ENCODE measurements around the gene CR1L. TPM values are rescaled to one million over a fixed set of nuclear protein-coding genes. Genes with fewer than 3 reads are reported as not detected.
A peak's percentile ranks its signal among the peaks of the same experiment; 100 is the strongest.
"Not testable (repeated sequence)": the region's sequence is repeated elsewhere in the genome, so short reads cannot be mapped to it uniquely, and the experiment has no call there.

Gene CR1L
- total and polyA plus RNA-seq, 9 of the 15 experiments (the other 6 are each of a cell fraction or from before 2014, with no cell fraction given), result 10.1 to 74.8 (median 34.3) TPM

DNA sequence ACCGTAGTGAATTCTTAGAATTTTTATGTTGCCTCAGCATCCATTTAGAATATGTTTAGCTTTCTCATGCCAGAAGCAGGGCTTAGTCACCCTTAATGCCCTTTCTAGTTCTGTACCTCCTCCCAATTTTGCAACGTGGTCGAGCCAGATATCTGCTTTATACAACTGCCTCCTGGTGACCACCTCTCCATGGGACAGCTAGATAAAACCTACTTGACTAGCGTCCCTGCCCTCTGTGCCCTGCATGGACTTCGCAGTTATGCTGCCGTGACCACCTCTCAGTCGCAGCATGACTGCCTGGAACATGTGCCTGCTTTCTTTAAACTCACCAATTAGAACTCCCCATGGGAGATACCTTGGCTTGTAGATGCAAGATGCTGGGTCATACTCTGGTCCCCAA lies 47.4 kb downstream of the CR1L start (continued):
- TF ChIP-seq, protein P1, sequence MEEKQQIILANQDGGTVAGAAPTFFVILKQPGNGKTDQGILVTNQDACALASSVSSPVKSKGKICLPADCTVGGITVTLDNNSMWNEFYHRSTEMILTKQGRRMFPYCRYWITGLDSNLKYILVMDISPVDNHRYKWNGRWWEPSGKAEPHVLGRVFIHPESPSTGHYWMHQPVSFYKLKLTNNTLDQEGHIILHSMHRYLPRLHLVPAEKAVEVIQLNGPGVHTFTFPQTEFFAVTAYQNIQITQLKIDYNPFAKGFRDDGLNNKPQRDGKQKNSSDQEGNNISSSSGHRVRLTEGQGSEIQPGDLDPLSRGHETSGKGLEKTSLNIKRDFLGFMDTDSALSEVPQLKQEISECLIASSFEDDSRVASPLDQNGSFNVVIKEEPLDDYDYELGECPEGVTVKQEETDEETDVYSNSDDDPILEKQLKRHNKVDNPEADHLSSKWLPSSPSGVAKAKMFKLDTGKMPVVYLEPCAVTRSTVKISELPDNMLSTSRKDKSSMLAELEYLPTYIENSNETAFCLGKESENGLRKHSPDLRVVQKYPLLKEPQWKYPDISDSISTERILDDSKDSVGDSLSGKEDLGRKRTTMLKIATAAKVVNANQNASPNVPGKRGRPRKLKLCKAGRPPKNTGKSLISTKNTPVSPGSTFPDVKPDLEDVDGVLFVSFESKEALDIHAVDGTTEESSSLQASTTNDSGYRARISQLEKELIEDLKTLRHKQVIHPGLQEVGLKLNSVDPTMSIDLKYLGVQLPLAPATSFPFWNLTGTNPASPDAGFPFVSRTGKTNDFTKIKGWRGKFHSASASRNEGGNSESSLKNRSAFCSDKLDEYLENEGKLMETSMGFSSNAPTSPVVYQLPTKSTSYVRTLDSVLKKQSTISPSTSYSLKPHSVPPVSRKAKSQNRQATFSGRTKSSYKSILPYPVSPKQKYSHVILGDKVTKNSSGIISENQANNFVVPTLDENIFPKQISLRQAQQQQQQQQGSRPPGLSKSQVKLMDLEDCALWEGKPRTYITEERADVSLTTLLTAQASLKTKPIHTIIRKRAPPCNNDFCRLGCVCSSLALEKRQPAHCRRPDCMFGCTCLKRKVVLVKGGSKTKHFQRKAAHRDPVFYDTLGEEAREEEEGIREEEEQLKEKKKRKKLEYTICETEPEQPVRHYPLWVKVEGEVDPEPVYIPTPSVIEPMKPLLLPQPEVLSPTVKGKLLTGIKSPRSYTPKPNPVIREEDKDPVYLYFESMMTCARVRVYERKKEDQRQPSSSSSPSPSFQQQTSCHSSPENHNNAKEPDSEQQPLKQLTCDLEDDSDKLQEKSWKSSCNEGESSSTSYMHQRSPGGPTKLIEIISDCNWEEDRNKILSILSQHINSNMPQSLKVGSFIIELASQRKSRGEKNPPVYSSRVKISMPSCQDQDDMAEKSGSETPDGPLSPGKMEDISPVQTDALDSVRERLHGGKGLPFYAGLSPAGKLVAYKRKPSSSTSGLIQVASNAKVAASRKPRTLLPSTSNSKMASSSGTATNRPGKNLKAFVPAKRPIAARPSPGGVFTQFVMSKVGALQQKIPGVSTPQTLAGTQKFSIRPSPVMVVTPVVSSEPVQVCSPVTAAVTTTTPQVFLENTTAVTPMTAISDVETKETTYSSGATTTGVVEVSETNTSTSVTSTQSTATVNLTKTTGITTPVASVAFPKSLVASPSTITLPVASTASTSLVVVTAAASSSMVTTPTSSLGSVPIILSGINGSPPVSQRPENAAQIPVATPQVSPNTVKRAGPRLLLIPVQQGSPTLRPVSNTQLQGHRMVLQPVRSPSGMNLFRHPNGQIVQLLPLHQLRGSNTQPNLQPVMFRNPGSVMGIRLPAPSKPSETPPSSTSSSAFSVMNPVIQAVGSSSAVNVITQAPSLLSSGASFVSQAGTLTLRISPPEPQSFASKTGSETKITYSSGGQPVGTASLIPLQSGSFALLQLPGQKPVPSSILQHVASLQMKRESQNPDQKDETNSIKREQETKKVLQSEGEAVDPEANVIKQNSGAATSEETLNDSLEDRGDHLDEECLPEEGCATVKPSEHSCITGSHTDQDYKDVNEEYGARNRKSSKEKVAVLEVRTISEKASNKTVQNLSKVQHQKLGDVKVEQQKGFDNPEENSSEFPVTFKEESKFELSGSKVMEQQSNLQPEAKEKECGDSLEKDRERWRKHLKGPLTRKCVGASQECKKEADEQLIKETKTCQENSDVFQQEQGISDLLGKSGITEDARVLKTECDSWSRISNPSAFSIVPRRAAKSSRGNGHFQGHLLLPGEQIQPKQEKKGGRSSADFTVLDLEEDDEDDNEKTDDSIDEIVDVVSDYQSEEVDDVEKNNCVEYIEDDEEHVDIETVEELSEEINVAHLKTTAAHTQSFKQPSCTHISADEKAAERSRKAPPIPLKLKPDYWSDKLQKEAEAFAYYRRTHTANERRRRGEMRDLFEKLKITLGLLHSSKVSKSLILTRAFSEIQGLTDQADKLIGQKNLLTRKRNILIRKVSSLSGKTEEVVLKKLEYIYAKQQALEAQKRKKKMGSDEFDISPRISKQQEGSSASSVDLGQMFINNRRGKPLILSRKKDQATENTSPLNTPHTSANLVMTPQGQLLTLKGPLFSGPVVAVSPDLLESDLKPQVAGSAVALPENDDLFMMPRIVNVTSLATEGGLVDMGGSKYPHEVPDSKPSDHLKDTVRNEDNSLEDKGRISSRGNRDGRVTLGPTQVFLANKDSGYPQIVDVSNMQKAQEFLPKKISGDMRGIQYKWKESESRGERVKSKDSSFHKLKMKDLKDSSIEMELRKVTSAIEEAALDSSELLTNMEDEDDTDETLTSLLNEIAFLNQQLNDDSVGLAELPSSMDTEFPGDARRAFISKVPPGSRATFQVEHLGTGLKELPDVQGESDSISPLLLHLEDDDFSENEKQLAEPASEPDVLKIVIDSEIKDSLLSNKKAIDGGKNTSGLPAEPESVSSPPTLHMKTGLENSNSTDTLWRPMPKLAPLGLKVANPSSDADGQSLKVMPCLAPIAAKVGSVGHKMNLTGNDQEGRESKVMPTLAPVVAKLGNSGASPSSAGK (IDR thresholded peaks at IDR 0.05), result peak; percentile 88
- 0 out of 2 replicates have a peak, but pooled peaks have one; percentile 13 for TF ChIP-seq JUND (IDR thresholded peaks at IDR 0.05; ENCODE audit: borderline replicate concordance, low read depth, low read length)
- not testable (repeated sequence) for TF ChIP-seq JUND (tag; IDR thresholded peaks at IDR 0.05; ENCODE audit: borderline replicate concordance, low read depth, low read length); NR2C2 (CRISPR knock-in tag; IDR thresholded peaks at IDR 0.05)
- TF ChIP-seq NR2C2 (tag; IDR thresholded peaks at IDR 0.05), result 0 out of 2 replicates have a peak, but pooled peaks have one; percentile 2
- TF ChIP-seq, protein P2, sequence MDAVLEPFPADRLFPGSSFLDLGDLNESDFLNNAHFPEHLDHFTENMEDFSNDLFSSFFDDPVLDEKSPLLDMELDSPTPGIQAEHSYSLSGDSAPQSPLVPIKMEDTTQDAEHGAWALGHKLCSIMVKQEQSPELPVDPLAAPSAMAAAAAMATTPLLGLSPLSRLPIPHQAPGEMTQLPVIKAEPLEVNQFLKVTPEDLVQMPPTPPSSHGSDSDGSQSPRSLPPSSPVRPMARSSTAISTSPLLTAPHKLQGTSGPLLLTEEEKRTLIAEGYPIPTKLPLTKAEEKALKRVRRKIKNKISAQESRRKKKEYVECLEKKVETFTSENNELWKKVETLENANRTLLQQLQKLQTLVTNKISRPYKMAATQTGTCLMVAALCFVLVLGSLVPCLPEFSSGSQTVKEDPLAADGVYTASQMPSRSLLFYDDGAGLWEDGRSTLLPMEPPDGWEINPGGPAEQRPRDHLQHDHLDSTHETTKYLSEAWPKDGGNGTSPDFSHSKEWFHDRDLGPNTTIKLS (IDR thresholded peaks at IDR 0.05; ENCODE audit: borderline replicate concordance, low read depth), result peak; percentile 37; the same call in 1 of the 2 replicates
- TF ChIP-seq, protein P3, sequence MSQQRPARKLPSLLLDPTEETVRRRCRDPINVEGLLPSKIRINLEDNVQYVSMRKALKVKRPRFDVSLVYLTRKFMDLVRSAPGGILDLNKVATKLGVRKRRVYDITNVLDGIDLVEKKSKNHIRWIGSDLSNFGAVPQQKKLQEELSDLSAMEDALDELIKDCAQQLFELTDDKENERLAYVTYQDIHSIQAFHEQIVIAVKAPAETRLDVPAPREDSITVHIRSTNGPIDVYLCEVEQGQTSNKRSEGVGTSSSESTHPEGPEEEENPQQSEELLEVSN (IDR thresholded peaks at IDR 0.05; ENCODE audit: borderline replicate concordance in 1 of 2, extremely low read depth in 1 of 2, insufficient read depth in 1 of 2, insufficient read length in 1 of 2, low read depth in 1 of 2, low read length in 1 of 2, poor library complexity in 1 of 2, severe bottlenecking in 1 of 2), result peak in 1 of 2 experiments; percentile 86
- TF ChIP-seq SMARCC2 (IDR thresholded peaks at IDR 0.05; ENCODE audit: low read depth), result peak; percentile 24; the same call in 1 of the 2 replicates
- peak; percentile 56; the same call in 1 of the 2 replicates for TF ChIP-seq FOSL1 (tag; conservative IDR thresholded peaks at IDR 0.05)
- TF ChIP-seq MIER1 (IDR thresholded peaks at IDR 0.05; ENCODE audit: low read depth), result 0 out of 2 replicates have a peak, but pooled peaks have one; percentile 16
- 0 out of 2 replicates have a peak, but pooled peaks have one; percentile 56 for TF ChIP-seq LEF1 (IDR thresholded peaks at IDR 0.05)
- TF ChIP-seq, protein P4, sequence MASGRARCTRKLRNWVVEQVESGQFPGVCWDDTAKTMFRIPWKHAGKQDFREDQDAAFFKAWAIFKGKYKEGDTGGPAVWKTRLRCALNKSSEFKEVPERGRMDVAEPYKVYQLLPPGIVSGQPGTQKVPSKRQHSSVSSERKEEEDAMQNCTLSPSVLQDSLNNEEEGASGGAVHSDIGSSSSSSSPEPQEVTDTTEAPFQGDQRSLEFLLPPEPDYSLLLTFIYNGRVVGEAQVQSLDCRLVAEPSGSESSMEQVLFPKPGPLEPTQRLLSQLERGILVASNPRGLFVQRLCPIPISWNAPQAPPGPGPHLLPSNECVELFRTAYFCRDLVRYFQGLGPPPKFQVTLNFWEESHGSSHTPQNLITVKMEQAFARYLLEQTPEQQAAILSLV (tag; IDR thresholded peaks at IDR 0.05), result peak; percentile 37; the same call in 1 of the 2 replicates

Measured in K562 (cell line).